HG03025 (cell line): ENCODE results near the gene NAALAD2.
"Not testable (repeated sequence)": the region's sequence is repeated elsewhere in the genome, so short reads cannot be mapped to it uniquely, and the experiment has no call there.

ENCODE experiments used
- ATAC-seq: cut with Tn5 transposase; IDR thresholded peaks from one replicate; pipeline ENCODE4 v1.9.1; 2021; ENCODE audit warnings: mild to moderate bottlenecking, moderate library complexity; ENCODE audit not compliant: unreplicated experiment, low FRiP score

NAALAD2 gene

GRCh38 chr11:90189011-90189410 is 54.5 kb downstream of the NAALAD2 start:
- no peak for ATAC-seq

- no peak for ATAC-seq
Measured at GRCh38 chr11:90192869-90193582, 58.6 kb downstream of the NAALAD2 start.

- ATAC-seq = no peak
Measured at GRCh38 chr11:90197377-90197776, 62.9 kb downstream of the NAALAD2 start.

GRCh38 chr11:90202342-90202741 is 67.9 kb downstream of the NAALAD2 start:
- no peak for ATAC-seq

- no peak for ATAC-seq
Measured at GRCh38 chr11:90204407-90204806, 69.9 kb downstream of the NAALAD2 start.

- peak; percentile 59 for ATAC-seq
Measured at GRCh38 chr11:90204832-90205646, 70.6 kb downstream of the NAALAD2 start.

GRCh38 chr11:90207992-90208391 is 73.5 kb downstream of the NAALAD2 start:
- not testable (repeated sequence) for ATAC-seq

GRCh38 chr11:90208857-90209256 is 74.4 kb downstream of the NAALAD2 start:
- ATAC-seq = no peak

- ATAC-seq = no peak
Measured at GRCh38 chr11:90213322-90213721, 78.9 kb downstream of the NAALAD2 start.

- ATAC-seq = no peak
Measured at GRCh38 chr11:90216611-90217010, 82.1 kb downstream of the NAALAD2 start.

- ATAC-seq = no peak
Measured at GRCh38 chr11:90218606-90219005, 84.1 kb downstream of the NAALAD2 start.

- ATAC-seq = no peak
Measured at GRCh38 chr11:90219438-90219837, 85.0 kb downstream of the NAALAD2 start.

GRCh38 chr11:90220391-90220790 is 85.9 kb downstream of the NAALAD2 start:
- no peak for ATAC-seq

- ATAC-seq = peak; percentile 15
Measured at GRCh38 chr11:90221803-90222458, 87.5 kb downstream of the NAALAD2 start.

- ATAC-seq = peak; percentile 91
Measured at GRCh38 chr11:90222459-90223247, 88.2 kb downstream of the NAALAD2 start, which contains the start of gene CHORDC1. CHORDC1 (minus strand) TSS chr11:90223049; CDS start chr11:90222954, 95 bp downstream.

GRCh38 chr11:90223248-90223585 is 88.8 kb downstream of the NAALAD2 start:
- peak; percentile 48 for ATAC-seq

- no peak for ATAC-seq
Measured at GRCh38 chr11:90228056-90228455, 93.6 kb downstream of the NAALAD2 start.

GRCh38 chr11:90229791-90230190 is 95.3 kb downstream of the NAALAD2 start:
- no peak for ATAC-seq

GRCh38 chr11:90234977-90235376 is 100.5 kb downstream of the NAALAD2 start:
- ATAC-seq = no peak

- ATAC-seq = no peak
Measured at GRCh38 chr11:90235526-90235925, 101.1 kb downstream of the NAALAD2 start.
